Measurements from ENCODE around the gene TLDC2. TPM values are rescaled to one million over a fixed set of nuclear protein-coding genes. Genes with fewer than 3 reads are reported as not detected.
"Not testable (repeated sequence)": the region's sequence is repeated elsewhere in the genome, so short reads cannot be mapped to it uniquely, and the experiment has no call there.

Gene TLDC2
- total RNA-seq, 1 experiment from 2014 or later, result 0.17 TPM

GRCh38 chr20:36927704-36928103 is 51.8 kb downstream of the TLDC2 start (continued):
- TF ChIP-seq E2F4 (CRISPR knock-in tag; IDR thresholded peaks at IDR 0.05; ENCODE audit: borderline replicate concordance, low read depth) (no peak), PREB (CRISPR knock-in tag; IDR thresholded peaks at IDR 0.05; ENCODE audit: borderline replicate concordance) (no peak), ZNF232 (CRISPR knock-in tag; IDR thresholded peaks at IDR 0.05) (no peak), ATF3 (CRISPR knock-in tag; conservative IDR thresholded peaks at IDR 0.05) (no peak), ZNF423 (CRISPR knock-in tag; IDR thresholded peaks at IDR 0.05) (no peak), RORB (CRISPR knock-in tag; IDR thresholded peaks at IDR 0.05) (no peak)

GRCh38 chr20:36929290-36929689 is 53.4 kb downstream of the TLDC2 start:
- TF ChIP-seq ZNF425 (CRISPR knock-in tag; conservative IDR thresholded peaks at IDR 0.05) (no peak), MYBL2 (CRISPR knock-in tag; IDR thresholded peaks at IDR 0.05) (no peak)
- Mint-ChIP-seq H3K4me1 (peaks cover 4% of the 10 kb centered on the region), H3K27ac (no peak overlapping the region), H3K36me3 (peaks cover 42% of the 10 kb centered on the region), H3K9me3 (no peaks in the 10 kb centered on the region), H3K27me3 (ENCODE audit: low read depth) (no peaks in the 10 kb centered on the region), H3K4me3 (no peak overlapping the region)
- ATAC-seq (no peak), DNase-seq (ENCODE audit: low spot score) (no peak)
- POLR2A ChIA-PET, result no interaction called here
- CTCF ChIA-PET, result interaction anchor here (1.5 kb wide), 1 partner anchor 9 kb away, joined by 5 read pairs; no protein-coding TSS in a partner anchor

- H3K36me3 Mint-ChIP-seq, result peaks cover 45% of the 10 kb centered on the region
These were observed 53.8 kb downstream of the TLDC2 start for GRCh38 chr20:36929691-36930090.

GRCh38 chr20:36932067-36932466 is 56.1 kb downstream of the TLDC2 start:
- ATAC-seq; H3K4me1 Mint-ChIP-seq; H3K27ac Mint-ChIP-seq; DNase-seq (ENCODE audit: low spot score); H3K27me3 Mint-ChIP-seq (ENCODE audit: low read depth); H3K4me3 Mint-ChIP-seq; H3K9me3 Mint-ChIP-seq; POLR2A ChIA-PET; CTCF ChIA-PET: not testable (repeated sequence)
- H3K36me3 Mint-ChIP-seq, result peaks cover 45% of the 10 kb centered on the region

More at GRCh38 chr20:36929691-36930090, 53.8 kb downstream of the TLDC2 start:
- ChIA-PET CTCF (no interaction called here), POLR2A (no interaction called here)
- no peak overlapping the region for H3K4me3 Mint-ChIP-seq
- no peak for ATAC-seq
- DNase-seq (ENCODE audit: low spot score), result no peak
- H3K4me1 Mint-ChIP-seq, result no peaks in the 10 kb centered on the region; the same call in 1 of the 2 replicates
- no peaks in the 10 kb centered on the region for H3K27me3 Mint-ChIP-seq (ENCODE audit: low read depth)
- no peak for TF ChIP-seq RORB (CRISPR knock-in tag; IDR thresholded peaks at IDR 0.05)
- no peaks in the 10 kb centered on the region for H3K9me3 Mint-ChIP-seq
- no peak overlapping the region for H3K27ac Mint-ChIP-seq

DNA sequence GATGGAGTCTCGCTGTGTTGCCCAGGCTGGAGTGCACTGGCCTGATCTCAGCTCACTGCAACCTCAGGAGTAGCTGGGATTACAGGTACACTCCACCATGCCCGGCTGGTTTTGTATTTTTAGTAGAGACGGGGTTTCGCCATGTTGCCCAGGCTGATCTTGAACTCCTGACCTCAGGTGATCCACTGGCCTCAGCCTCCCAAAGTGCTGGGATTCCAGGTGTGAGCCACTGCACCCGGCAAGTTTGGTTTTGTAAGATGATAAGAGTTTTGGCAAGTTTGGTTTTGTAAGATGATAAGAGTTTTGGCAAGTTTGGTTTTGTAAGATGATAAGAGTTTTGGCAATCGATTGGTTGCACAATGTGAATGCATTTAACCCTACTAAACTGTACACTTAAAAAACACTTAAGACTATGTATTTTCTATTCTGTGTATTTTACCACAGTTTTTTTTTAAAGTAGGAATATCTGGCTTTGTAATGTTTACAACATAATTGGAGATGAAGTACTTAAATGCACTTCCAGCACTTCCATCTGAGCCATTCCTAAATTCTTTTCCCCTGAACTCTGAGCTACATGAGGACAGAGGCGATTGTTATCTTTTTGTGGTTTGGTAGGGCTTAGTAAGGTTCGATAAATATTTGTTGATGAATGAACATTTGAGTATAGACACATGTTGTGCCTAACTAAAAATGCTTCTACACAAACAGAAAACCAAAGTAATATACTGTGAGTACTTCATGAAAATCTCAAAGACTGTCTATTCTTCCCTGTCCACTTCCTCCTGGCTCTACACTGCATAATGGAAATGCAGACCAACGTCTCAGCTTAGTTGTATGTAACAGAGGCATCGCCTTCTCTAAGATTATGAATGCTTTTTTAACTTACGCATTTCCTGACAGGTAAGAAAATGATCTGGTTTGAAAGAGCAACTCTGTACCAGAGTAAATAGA is 56.8 kb downstream of the TLDC2 start:
- Mint-ChIP-seq H3K4me3 (no peak overlapping the region), H3K27ac (peak overlapping the region; percentile 53; the same call in 1 of the 2 replicates), H3K9me3 (no peaks in the 10 kb centered on the region), H3K27me3 (ENCODE audit: low read depth) (no peaks in the 10 kb centered on the region), H3K4me1 (no peaks in the 10 kb centered on the region), H3K36me3 (peaks cover 45% of the 10 kb centered on the region)
- DNase-seq (ENCODE audit: low spot score), result no peak
- ChIA-PET POLR2A (no interaction called here), CTCF (no interaction called here)
- TF ChIP-seq, protein P1, sequence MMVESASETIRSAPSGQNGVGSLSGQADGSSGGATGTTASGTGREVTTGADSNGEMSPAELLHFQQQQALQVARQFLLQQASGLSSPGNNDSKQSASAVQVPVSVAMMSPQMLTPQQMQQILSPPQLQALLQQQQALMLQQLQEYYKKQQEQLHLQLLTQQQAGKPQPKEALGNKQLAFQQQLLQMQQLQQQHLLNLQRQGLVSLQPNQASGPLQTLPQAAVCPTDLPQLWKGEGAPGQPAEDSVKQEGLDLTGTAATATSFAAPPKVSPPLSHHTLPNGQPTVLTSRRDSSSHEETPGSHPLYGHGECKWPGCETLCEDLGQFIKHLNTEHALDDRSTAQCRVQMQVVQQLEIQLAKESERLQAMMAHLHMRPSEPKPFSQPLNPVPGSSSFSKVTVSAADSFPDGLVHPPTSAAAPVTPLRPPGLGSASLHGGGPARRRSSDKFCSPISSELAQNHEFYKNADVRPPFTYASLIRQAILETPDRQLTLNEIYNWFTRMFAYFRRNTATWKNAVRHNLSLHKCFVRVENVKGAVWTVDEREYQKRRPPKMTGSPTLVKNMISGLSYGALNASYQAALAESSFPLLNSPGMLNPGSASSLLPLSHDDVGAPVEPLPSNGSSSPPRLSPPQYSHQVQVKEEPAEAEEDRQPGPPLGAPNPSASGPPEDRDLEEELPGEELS (CRISPR knock-in tag; IDR thresholded peaks at IDR 0.05), result no peak
- TF ChIP-seq, protein P2, sequence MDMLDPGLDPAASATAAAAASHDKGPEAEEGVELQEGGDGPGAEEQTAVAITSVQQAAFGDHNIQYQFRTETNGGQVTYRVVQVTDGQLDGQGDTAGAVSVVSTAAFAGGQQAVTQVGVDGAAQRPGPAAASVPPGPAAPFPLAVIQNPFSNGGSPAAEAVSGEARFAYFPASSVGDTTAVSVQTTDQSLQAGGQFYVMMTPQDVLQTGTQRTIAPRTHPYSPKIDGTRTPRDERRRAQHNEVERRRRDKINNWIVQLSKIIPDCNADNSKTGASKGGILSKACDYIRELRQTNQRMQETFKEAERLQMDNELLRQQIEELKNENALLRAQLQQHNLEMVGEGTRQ (CRISPR knock-in tag; IDR thresholded peaks at IDR 0.05), result no peak
- TF ChIP-seq TCF7 (CRISPR knock-in tag; IDR thresholded peaks at IDR 0.05; ENCODE audit: low read depth) (no peak), MXD4 (CRISPR knock-in tag; IDR thresholded peaks at IDR 0.05; ENCODE audit: borderline replicate concordance) (no peak), ZNF425 (CRISPR knock-in tag; conservative IDR thresholded peaks at IDR 0.05) (no peak)
- ATAC-seq, result no peak

All from WTC11 (cell line).